Upper lobe of left lung (tissue), 6 donors: Measurements from ENCODE around the gene CENPF. TPM values are rescaled to one million over a fixed set of nuclear protein-coding genes. Genes with fewer than 3 reads are reported as not detected.
A peak's percentile ranks its signal among the peaks of the same experiment; 100 is the strongest.

ENCODE experiments used
- ATAC-seq, 2 donors: fragments of 200-7000 bp; cut with Tn5 transposase; one replicate each; pipeline ENCODE4 v1.9.1; 2022; ENCODE audit warnings: mild to moderate bottlenecking in 2 of 2, moderate library complexity in 2 of 2; ENCODE audit not compliant: low FRiP score in 2 of 2
- DNase-seq, 2 donors: peaks; one replicate each; pipeline ENCODE4 v3.0.0-alpha.2; 2019 to 2020
- H3K27ac ChIP-seq, 4 donors: fragments of 200-600 bp; sonication (generic); one replicate each; pipeline ENCODE4 v1.5.1; 2016 to 2019
- H3K27me3 ChIP-seq, 4 donors: fragments of 200-600 bp; sonication (generic); one replicate each; pipeline ENCODE4 v1.5.1; 2017 to 2019
- H3K36me3 ChIP-seq, 4 donors: fragments of 200-600 bp; sonication (generic); one replicate each; pipeline ENCODE4 v1.5.1; 2016 to 2019
- H3K4me1 ChIP-seq, 4 donors: fragments of 200-600 bp; sonication (generic); one replicate each; pipeline ENCODE4 v1.5.1; 2018 to 2019
- H3K4me3 ChIP-seq, 4 donors: fragments of 200-600 bp; sonication (generic); one replicate each; pipeline ENCODE4 v1.5.1; 2017 to 2019; ENCODE audit warnings: mild to moderate bottlenecking in 2 of 4, moderate library complexity in 1 of 4
- H3K9me3 ChIP-seq, 4 donors: fragments of 200-600 bp; sonication (generic); one replicate each; pipeline ENCODE4 v1.5.1; 2018 to 2019
- EP300 ChIP-seq, 4 donors: sonication (generic); formaldehyde crosslinking; IDR thresholded peaks; one replicate each; pipeline ENCODE4 v1.5.1; 2017; ENCODE audit warnings: antibody characterized with exemption in 4 of 4, control low read depth in 2 of 4
- POLR2A ChIP-seq, 4 donors: fragments of 450-650 bp; IDR thresholded peaks; one replicate each; pipeline ENCODE4 v1.5.1; 2016 to 2017; ENCODE audit warnings: antibody characterized with exemption in 4 of 4, mild to moderate bottlenecking in 2 of 4
- POLR2AphosphoS5 ChIP-seq, 2 donors: sonication (generic); formaldehyde crosslinking; IDR thresholded peaks; one replicate each; pipeline ENCODE4 v1.5.1; 2017; ENCODE audit warnings: antibody characterized with exemption in 2 of 2
- WGBS, 2 donors: methylation state at CpG; one replicate each; pipeline ENCODE4 v1.1.5; 2017 to 2018; 5-methylcytosine and 5-hydroxymethylcytosine counted together
- total RNA-seq, 6 donors: library from RNA; depleted of rRNA in 4 of 6; stranded (reverse); fragments of >200 nt in 4 of 6; gene quantifications; one replicate each; pipeline versions ENCODE4 v1.1.0 to v1.2.1, GENCODE V29; 2016 to 2021
- TF ChIP-seq, protein P1 (sequence below), 6 experiments: fragments of 450-650 bp in 4 of 6; fragments of 200-600 bp in 2 of 6; sonication (generic) in 2 of 6; IDR thresholded peaks; one replicate each; pipeline ENCODE4 v1.5.1; 2016 to 2019; ENCODE audit warnings: antibody characterized with exemption in 6 of 6
- donor health status: DM: no; HTN: no; CAD: no; lungs with moderate emphysema.
- donor health status: DM: no; HTN: yes; CAD: no; lungs with severe emphysema.

CENPF gene
- total RNA-seq, 6 donors from 2014 or later = 1.0 to 12.1 (median 3.0) TPM

DNA sequence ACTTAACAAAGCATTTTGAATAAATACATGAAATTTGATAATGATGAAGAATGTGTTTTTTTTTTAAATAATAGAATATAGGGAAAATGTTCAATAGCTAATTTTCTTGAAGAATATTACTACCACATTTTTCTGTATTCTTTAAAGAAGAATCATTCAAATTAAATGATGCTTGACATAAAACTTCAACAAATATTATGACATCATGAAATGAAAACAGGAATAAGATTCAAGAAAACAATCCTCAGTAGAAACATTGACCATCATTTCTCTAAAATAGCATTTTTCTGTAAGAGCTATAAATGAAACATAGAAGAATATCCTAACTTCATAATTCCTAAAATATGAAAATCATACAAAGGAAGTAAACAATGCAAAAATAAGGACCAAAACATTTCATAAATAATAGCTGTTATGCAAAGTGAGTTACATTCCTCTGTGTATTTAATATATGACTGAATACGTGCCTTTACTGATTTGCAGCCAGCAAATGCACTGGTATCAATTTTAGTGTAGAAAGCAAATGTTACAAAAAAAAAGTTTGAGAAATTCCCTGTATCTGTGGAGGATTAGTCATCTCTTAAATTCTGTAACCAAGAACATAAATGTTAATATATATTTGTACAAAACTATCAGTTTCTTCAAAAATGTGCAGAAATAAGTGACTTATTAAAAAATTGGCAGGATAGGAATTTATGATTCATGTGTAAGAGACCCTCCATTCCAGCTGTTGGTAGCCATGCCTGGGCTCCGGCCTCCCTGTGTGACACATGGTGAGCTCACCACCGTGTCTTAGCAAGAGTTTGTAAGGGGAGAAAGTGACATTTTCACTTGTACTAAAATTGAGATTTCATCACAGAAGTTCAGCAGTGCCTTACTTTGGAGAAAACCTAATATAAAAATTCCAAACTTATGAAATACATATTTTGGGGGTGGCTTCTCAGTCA, 36.6 kb upstream of the CENPF start:
- H3K9me3 ChIP-seq = no peaks in the 10 kb centered on the region
- no peaks in the 10 kb centered on the region for H3K27me3 ChIP-seq
- 73 to 79% methylated on average over 3 of the region's 3 CpGs for WGBS, 2 donors
- TF ChIP-seq POLR2A (IDR thresholded peaks at IDR 0.05) (no peak), POLR2AphosphoS5 (IDR thresholded peaks at IDR 0.05) (no peak), EP300 (IDR thresholded peaks at IDR 0.05) (no peak)
- TF ChIP-seq, protein P1, sequence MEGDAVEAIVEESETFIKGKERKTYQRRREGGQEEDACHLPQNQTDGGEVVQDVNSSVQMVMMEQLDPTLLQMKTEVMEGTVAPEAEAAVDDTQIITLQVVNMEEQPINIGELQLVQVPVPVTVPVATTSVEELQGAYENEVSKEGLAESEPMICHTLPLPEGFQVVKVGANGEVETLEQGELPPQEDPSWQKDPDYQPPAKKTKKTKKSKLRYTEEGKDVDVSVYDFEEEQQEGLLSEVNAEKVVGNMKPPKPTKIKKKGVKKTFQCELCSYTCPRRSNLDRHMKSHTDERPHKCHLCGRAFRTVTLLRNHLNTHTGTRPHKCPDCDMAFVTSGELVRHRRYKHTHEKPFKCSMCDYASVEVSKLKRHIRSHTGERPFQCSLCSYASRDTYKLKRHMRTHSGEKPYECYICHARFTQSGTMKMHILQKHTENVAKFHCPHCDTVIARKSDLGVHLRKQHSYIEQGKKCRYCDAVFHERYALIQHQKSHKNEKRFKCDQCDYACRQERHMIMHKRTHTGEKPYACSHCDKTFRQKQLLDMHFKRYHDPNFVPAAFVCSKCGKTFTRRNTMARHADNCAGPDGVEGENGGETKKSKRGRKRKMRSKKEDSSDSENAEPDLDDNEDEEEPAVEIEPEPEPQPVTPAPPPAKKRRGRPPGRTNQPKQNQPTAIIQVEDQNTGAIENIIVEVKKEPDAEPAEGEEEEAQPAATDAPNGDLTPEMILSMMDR (IDR thresholded peaks at IDR 0.05) = no peak
- no peaks in the 10 kb centered on the region for H3K36me3 ChIP-seq
- H3K4me1 ChIP-seq = peaks cover 0 to 8% (median 0%) of the 10 kb centered on the region in 4 donors
- ATAC-seq = no peak
- H3K4me3 ChIP-seq = no peak overlapping the region
- DNase-seq = no peak
- no peak overlapping the region for H3K27ac ChIP-seq

DNA sequence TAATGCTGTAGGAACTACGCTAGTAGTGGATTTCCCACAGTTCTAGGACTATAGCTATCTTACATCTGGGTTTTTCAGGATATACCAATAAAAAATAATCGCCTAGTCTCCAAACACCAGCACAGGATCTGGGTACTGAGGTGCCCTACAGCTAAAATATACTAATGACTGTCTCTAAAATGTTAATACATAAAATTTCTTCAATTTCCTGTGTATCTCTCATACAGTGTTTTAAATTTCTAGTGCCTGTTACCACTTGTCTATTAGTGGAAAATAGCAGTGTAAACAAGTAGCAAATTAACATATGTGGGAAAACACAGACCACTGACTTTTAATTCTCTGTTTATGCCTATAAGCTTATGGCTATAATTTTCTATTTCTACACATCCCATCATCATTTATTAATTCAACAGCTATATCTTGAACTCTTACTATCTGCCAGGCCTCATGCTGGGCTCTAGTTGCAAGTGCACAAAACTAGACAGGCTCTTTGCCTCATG, 35.5 kb upstream of the CENPF start:
- no peaks in the 10 kb centered on the region for H3K27me3 ChIP-seq
- H3K9me3 ChIP-seq = no peaks in the 10 kb centered on the region
- DNase-seq (no peak), ATAC-seq (no peak)
- no peak overlapping the region for H3K4me3 ChIP-seq
- 93 to 98% methylated on average over 2 of the region's 2 CpGs for WGBS, 2 donors
- H3K4me1 ChIP-seq = peaks cover 0 to 15% (median 0%) of the 10 kb centered on the region in 4 donors
- H3K27ac ChIP-seq = no peak overlapping the region
- TF ChIP-seq POLR2A (IDR thresholded peaks at IDR 0.05) = no peak
- TF ChIP-seq EP300 (IDR thresholded peaks at IDR 0.05) = no peak
- TF ChIP-seq, protein P1 (IDR thresholded peaks at IDR 0.05) = no peak
- no peak for TF ChIP-seq POLR2AphosphoS5 (IDR thresholded peaks at IDR 0.05)
- H3K36me3 ChIP-seq = no peaks in the 10 kb centered on the region

DNA sequence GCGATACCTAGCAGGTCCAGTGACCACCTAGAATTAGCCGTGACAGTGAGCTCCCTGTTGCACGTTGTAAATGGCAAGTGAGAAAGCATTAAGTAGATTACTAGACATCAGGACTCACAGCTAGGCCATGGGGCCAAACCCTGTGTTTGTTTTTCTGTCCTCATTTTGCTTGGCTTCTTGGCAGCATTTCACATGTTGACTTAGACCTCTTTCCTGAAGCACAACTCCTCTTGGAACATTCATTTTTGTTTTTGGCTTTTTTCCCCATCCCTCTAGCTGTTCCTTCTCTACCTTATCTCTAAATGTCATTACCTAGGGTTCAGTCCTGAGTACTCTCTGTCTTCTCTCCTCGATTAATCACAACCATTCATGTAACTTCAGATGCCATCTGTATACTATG, 34.7 kb upstream of the CENPF start:
- Histone ChIP-seq H3K4me3 (no peak overlapping the region), H3K27ac (no peak overlapping the region), H3K27me3 (no peaks in the 10 kb centered on the region), H3K4me1 (peaks cover 0 to 19% (median 0%) of the 10 kb centered on the region in 4 donors), H3K9me3 (no peaks in the 10 kb centered on the region), H3K36me3 (no peaks in the 10 kb centered on the region)
- 57 to 72% methylated on average over 4 of the region's 4 CpGs for WGBS, 2 donors
- no peak for ATAC-seq
- DNase-seq = no peak
- TF ChIP-seq POLR2A (IDR thresholded peaks at IDR 0.05) = no peak
- no peak for TF ChIP-seq EP300 (IDR thresholded peaks at IDR 0.05)
- TF ChIP-seq POLR2AphosphoS5 (IDR thresholded peaks at IDR 0.05) = no peak

DNA sequence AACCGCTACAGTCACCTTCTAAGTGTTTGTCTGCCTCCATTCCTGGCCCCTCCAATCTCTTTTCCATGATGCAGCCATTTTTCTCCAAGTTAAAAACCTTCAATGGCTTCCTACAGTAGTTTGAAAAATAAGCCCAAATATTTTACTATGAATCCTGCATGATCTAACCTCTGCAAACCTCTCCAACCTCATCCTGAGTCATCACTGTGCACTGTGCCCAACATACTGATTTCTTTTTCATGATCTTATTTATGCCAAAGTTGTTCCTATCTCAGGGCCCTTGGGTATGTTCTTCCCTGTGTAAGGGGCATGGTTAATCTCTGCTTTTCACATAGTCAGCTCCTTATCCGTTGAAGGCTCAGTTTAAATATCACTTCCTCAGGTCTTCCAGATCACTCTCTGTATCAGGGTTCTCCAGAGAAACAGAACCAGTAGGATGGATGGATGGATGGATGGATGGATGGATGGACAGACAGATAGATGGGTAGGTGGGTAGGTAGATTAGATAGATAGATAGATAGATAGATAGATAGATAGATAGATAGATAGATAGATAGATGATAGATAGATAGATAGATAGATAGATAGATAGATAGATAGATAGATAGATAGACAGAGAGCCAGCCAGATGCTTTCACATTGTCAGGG, 33.5 kb upstream of the CENPF start:
- H3K27ac ChIP-seq = no peak overlapping the region
- ATAC-seq (peak in 1 of 2 donors; percentile 41), DNase-seq (no peak)
- no peaks in the 10 kb centered on the region for H3K27me3 ChIP-seq
- TF ChIP-seq POLR2A (IDR thresholded peaks at IDR 0.05) = no peak
- TF ChIP-seq EP300 (IDR thresholded peaks at IDR 0.05) = no peak
- TF ChIP-seq, protein P1 (IDR thresholded peaks at IDR 0.05) = no peak
- no peak for TF ChIP-seq POLR2AphosphoS5 (IDR thresholded peaks at IDR 0.05)
- WGBS, 2 donors = 90% methylated on average over 2 of the region's 2 CpGs
- no peaks in the 10 kb centered on the region for H3K36me3 ChIP-seq
- H3K4me3 ChIP-seq = no peak overlapping the region
- no peaks in the 10 kb centered on the region for H3K9me3 ChIP-seq
- H3K4me1 ChIP-seq = peaks cover 0 to 23% (median 0%) of the 10 kb centered on the region in 4 donors

DNA sequence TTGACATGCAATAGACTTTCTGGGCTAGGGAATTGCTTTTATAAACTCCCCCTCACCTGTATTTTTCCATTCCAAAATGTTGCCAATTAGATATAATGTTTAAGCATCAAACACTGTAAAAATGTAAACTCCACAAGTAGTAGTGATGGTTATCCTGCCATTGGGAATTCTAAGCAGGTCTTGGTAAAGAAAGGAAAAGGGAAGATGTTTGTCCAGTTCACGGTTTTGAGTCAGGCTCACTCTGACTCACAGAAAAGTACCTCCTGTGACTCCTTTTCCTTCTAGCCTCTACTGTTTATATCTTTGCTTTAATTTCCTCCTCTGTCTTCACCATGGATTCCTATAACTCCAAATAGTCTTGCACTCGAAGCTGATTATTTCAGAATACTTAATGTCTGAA, 32.6 kb upstream of the CENPF start:
- Histone ChIP-seq H3K9me3 (peaks cover 0 to 2% (median 0%) of the 10 kb centered on the region in 4 donors), H3K4me3 (no peak overlapping the region), H3K27me3 (no peaks in the 10 kb centered on the region), H3K36me3 (no peaks in the 10 kb centered on the region), H3K4me1 (peaks cover 0 to 23% (median 0%) of the 10 kb centered on the region in 4 donors), H3K27ac (no peak overlapping the region)
- DNase-seq (no peak), ATAC-seq (no peak)
- WGBS, 2 donors = 47 to 67% methylated on average over 2 of the region's 2 CpGs
- TF ChIP-seq POLR2A (IDR thresholded peaks at IDR 0.05) (no peak), POLR2AphosphoS5 (IDR thresholded peaks at IDR 0.05) (no peak), EP300 (IDR thresholded peaks at IDR 0.05) (no peak)
- TF ChIP-seq, protein P1 (IDR thresholded peaks at IDR 0.05) = no peak
